Right lobe of liver (tissue), 4 donors: ENCODE results near the gene DNPH1.

ENCODE experiments used
- POLR2A ChIP-seq: fragments of 450-650 bp; IDR thresholded peaks from one replicate; pipeline ENCODE4 v1.6.1; 2017; ENCODE audit warnings: antibody characterized with exemption, mild to moderate bottlenecking
- TF ChIP-seq, protein P1 (sequence below), 4 donors: fragments of 200-600 bp in 3 of 4; fragments of 450-650 bp in 1 of 4; IDR thresholded peaks; one replicate each; pipeline versions ENCODE4 v1.5.1 to v1.8.0; 2016 to 2022; ENCODE audit warnings: antibody characterized with exemption in 4 of 4, mild to moderate bottlenecking in 2 of 4
- donor health status: DM: no; HTN: no; CAD: no.
- donor health status: DM: no; HTN: no; CAD: no.
- donor health status: DM: no; HTN: yes; CAD: no.

DNA sequence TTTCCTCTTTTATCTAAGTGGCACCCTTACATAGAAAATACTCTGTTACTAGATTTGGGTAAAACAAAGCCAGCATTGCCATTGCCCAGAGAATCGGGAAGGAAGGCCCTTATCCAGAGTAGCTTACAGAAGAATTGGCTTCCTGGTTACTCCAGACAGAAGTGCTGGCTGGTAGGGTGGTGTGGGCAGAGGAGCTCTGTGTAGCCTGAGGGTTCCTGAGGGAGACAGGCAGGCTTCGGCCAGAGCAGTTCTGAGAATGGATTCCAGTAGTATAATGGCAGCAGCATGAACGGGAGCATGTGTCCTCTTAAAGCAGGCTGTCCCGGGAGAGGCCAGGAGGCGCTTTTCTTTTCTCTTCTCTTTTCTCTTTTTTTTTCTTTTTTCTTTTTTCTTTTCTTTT lies 35.4 kb downstream of the DNPH1 start:
- TF ChIP-seq POLR2A, result no peak
- TF ChIP-seq, protein P1, sequence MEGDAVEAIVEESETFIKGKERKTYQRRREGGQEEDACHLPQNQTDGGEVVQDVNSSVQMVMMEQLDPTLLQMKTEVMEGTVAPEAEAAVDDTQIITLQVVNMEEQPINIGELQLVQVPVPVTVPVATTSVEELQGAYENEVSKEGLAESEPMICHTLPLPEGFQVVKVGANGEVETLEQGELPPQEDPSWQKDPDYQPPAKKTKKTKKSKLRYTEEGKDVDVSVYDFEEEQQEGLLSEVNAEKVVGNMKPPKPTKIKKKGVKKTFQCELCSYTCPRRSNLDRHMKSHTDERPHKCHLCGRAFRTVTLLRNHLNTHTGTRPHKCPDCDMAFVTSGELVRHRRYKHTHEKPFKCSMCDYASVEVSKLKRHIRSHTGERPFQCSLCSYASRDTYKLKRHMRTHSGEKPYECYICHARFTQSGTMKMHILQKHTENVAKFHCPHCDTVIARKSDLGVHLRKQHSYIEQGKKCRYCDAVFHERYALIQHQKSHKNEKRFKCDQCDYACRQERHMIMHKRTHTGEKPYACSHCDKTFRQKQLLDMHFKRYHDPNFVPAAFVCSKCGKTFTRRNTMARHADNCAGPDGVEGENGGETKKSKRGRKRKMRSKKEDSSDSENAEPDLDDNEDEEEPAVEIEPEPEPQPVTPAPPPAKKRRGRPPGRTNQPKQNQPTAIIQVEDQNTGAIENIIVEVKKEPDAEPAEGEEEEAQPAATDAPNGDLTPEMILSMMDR (IDR thresholded peaks at IDR 0.05), result no peak
